Measurements from ENCODE around the gene MEGF11.

- TF ChIP-seq CTCF (IDR thresholded peaks at IDR 0.05) (no peak), POLR2A (IDR thresholded peaks at IDR 0.05) (no peak)
These were observed 330.9 kb downstream of the MEGF11 start for GRCh38 chr15:65922621-65923020.

All from right lobe of liver (tissue), 4 donors.